Prostate gland (tissue), 2 donors: ENCODE results near the gene MMD.

Experiments used
- POLR2A ChIP-seq: fragments of 450-650 bp; IDR thresholded peaks from one replicate; pipeline ENCODE4 v1.6.1; 2016; ENCODE audit warnings: antibody characterized with exemption, mild to moderate bottlenecking
- TF ChIP-seq, protein P1 (sequence below), 4 experiments: fragments of 200-600 bp in 2 of 4; fragments of 450-650 bp in 2 of 4; sonication (generic) in 2 of 4; IDR thresholded peaks; 1 replicate in 3 of 4; 2 replicates in 1 of 4; pipeline ENCODE4 v1.5.1; 2016 to 2019; ENCODE audit warnings: antibody characterized with exemption in 4 of 4, mild to moderate bottlenecking in 2 of 4, moderate library complexity in 2 of 4

GRCh38 chr17:55441544-55441943 lies 19.9 kb upstream of the MMD start:
- TF ChIP-seq, protein P1, sequence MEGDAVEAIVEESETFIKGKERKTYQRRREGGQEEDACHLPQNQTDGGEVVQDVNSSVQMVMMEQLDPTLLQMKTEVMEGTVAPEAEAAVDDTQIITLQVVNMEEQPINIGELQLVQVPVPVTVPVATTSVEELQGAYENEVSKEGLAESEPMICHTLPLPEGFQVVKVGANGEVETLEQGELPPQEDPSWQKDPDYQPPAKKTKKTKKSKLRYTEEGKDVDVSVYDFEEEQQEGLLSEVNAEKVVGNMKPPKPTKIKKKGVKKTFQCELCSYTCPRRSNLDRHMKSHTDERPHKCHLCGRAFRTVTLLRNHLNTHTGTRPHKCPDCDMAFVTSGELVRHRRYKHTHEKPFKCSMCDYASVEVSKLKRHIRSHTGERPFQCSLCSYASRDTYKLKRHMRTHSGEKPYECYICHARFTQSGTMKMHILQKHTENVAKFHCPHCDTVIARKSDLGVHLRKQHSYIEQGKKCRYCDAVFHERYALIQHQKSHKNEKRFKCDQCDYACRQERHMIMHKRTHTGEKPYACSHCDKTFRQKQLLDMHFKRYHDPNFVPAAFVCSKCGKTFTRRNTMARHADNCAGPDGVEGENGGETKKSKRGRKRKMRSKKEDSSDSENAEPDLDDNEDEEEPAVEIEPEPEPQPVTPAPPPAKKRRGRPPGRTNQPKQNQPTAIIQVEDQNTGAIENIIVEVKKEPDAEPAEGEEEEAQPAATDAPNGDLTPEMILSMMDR (IDR thresholded peaks at IDR 0.05) = no peak
- no peak for TF ChIP-seq POLR2A
